Activated CD8-positive, alpha-beta T cell treated with anti-CD3 and anti-CD28 coated beads, Interleukin-2, amount 10 ng/mL, durations not matched to agents 7 days and 5 days (primary cell): ENCODE data around the gene AKT1. TPM values are rescaled to one million over a fixed set of nuclear protein-coding genes. Genes with fewer than 3 reads are reported as not detected.
"Not testable (repeated sequence)": the region's sequence is repeated elsewhere in the genome, so short reads cannot be mapped to it uniquely, and the experiment has no call there.

Experiments
- ATAC-seq: fragments of 150-1000 bp; cut with Tn5 transposase; one replicate; pipeline ENCODE4 v1.10.0; 2021; ENCODE audit warnings: moderate library complexity
- CTCF ChIA-PET: fragments of 350-600 bp; sonication (Branson Sonifier 250); formaldehyde crosslinking; loops from one replicate; lab custom pipeline; 2021; ENCODE audit warnings: antibody characterized with exemption; lab: Charles Lee
- POLR2A ChIA-PET: fragments of 350-600 bp; sonication (Branson Sonifier 250); formaldehyde crosslinking; loops from one replicate; lab custom pipeline; 2021; ENCODE audit warnings: antibody characterized with exemption; lab: Charles Lee
- DNase-seq: peaks from one replicate; pipeline ENCODE4 v3.0.0-alpha.2; 2020
- H3K27ac Mint-ChIP-seq: one replicate; pipeline ENCODE4 v1.8.0; 2021; ENCODE audit warnings: mild to moderate bottlenecking, mixed read lengths
- H3K27me3 Mint-ChIP-seq: one replicate; pipeline ENCODE4 v1.8.0; 2021; ENCODE audit warnings: low read depth, mixed read lengths
- H3K36me3 Mint-ChIP-seq: one replicate; pipeline ENCODE4 v1.8.0; 2021; ENCODE audit warnings: low read depth, mixed read lengths
- H3K4me1 Mint-ChIP-seq: one replicate; pipeline ENCODE4 v1.8.0; 2021; ENCODE audit warnings: low read depth, mixed read lengths
- H3K4me3 Mint-ChIP-seq: one replicate; pipeline ENCODE4 v1.8.0; 2021; ENCODE audit warnings: mild to moderate bottlenecking, mixed read lengths
- H3K9me3 Mint-ChIP-seq: one replicate; pipeline ENCODE4 v1.8.0; 2022; ENCODE audit warnings: mixed read lengths; ENCODE audit not compliant: insufficient read depth
- total RNA-seq, 2 experiments: library from RNA; stranded (reverse); gene quantifications; one replicate each; pipeline ENCODE4 v1.2.3, GENCODE V29; 2021

The AKT1 gene
- total RNA-seq, 2 experiments from 2014 or later = 217 to 222 TPM

GRCh38 chr14:104753528-104754212 lies 41.9 kb downstream of the AKT1 start:
- ChIA-PET POLR2A (interaction anchor here (0.9 to 2.2 kb wide), 4 partner anchors 9 to 76 kb away, joined by 6 to 9 read pairs (median 8); no protein-coding TSS in a partner anchor), CTCF (interaction anchor here (1.0 to 2.4 kb wide), 5 partner anchors 15 to 73 kb away, joined by 3 to 17 read pairs (median 5); no protein-coding TSS in a partner anchor)
- H3K27me3 Mint-ChIP-seq = no peaks in the 10 kb centered on the region
- H3K9me3 Mint-ChIP-seq = no peaks in the 10 kb centered on the region
- peaks cover 45% of the 10 kb centered on the region for H3K36me3 Mint-ChIP-seq
- ATAC-seq (no peak), DNase-seq (no peak)
- H3K4me1 Mint-ChIP-seq = peaks cover 57% of the 10 kb centered on the region
- H3K27ac Mint-ChIP-seq = peak overlapping the region; percentile 95
- peak overlapping the region; percentile 91 for H3K4me3 Mint-ChIP-seq

- Mint-ChIP-seq H3K27me3 (no peaks in the 10 kb centered on the region), H3K9me3 (no peaks in the 10 kb centered on the region), H3K36me3 (peaks cover 43% of the 10 kb centered on the region), H3K4me3 (peak within 1 kb of the TSS; percentile 91), H3K27ac (peak within 1 kb of the TSS; percentile 96), H3K4me1 (peaks cover 54% of the 10 kb centered on the region)
- CTCF ChIA-PET = interaction anchor here (0.9 to 2.4 kb wide), 7 partner anchors 14 to 143 kb away, joined by 3 to 17 read pairs (median 6); no protein-coding TSS in a partner anchor
- POLR2A ChIA-PET = interaction anchor here (0.7 to 2.2 kb wide), 14 partner anchors 10 to 561 kb away, joined by 3 to 9 read pairs (median 5); partner anchors contain the start of genes ADSS1, AKT1, CDCA4 and ZBTB42
- peak; percentile 94 for ATAC-seq
- DNase-seq = peak; percentile 100
These were observed 42.6 kb downstream of the AKT1 start, which contains the start of gene SIVA1 for GRCh38 chr14:104752735-104753527. SIVA1 (plus strand) TSS chr14:104753147; CDS start chr14:104753202, 55 bp downstream.

- H3K4me1 Mint-ChIP-seq = peaks cover 51% of the 10 kb centered on the region
- peak overlapping the region; percentile 91 for H3K4me3 Mint-ChIP-seq
- DNase-seq = no peak
- peak; percentile 6 for ATAC-seq
- H3K36me3 Mint-ChIP-seq = peaks cover 37% of the 10 kb centered on the region
- no peaks in the 10 kb centered on the region for H3K9me3 Mint-ChIP-seq
- CTCF ChIA-PET = interaction anchor here (0.9 to 2.4 kb wide), 6 partner anchors 14 to 143 kb away, joined by 3 to 17 read pairs (median 6); no protein-coding TSS in a partner anchor
- peak overlapping the region; percentile 96 for H3K27ac Mint-ChIP-seq
- POLR2A ChIA-PET = interaction anchor here (0.7 to 2.2 kb wide), 14 partner anchors 11 to 562 kb away, joined by 3 to 9 read pairs (median 4); partner anchors contain the start of genes ADSS1, AKT1, CDCA4 and ZBTB42
- H3K27me3 Mint-ChIP-seq = no peaks in the 10 kb centered on the region
These were observed 43.2 kb downstream of the AKT1 start for GRCh38 chr14:104752423-104752734.

GRCh38 chr14:104751539-104752422 lies 43.8 kb downstream of the AKT1 start:
- Mint-ChIP-seq H3K27ac (peak overlapping the region; percentile 96), H3K9me3 (no peaks in the 10 kb centered on the region), H3K27me3 (no peaks in the 10 kb centered on the region), H3K36me3 (peaks cover 31% of the 10 kb centered on the region), H3K4me1 (peaks cover 46% of the 10 kb centered on the region), H3K4me3 (peak overlapping the region; percentile 91)
- ChIA-PET POLR2A (interaction anchor here (0.7 to 2.2 kb wide), 12 partner anchors 11 to 269 kb away, joined by 3 to 9 read pairs (median 5); partner anchors contain the start of genes ADSS1, AKT1, CDCA4 and ZBTB42), CTCF (interaction anchor here (0.9 to 2.4 kb wide), 8 partner anchors 15 to 144 kb away, joined by 3 to 17 read pairs (median 6); no protein-coding TSS in a partner anchor)
- DNase-seq (no peak), ATAC-seq (no peak)

DNA sequence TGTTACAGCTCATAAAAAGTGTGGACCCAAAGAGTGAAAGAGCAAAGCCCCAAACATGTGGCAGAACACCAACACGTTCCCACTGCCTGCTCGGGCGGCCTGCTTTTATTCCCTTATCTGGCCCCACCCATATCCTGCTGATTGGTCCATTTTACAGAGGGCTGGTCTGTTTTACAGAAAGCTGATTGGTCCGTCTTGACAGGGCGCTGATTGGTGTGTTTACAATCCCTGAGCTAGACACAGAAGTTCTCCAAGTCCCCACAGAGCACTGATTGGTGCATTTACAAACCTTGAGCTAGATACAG lies 44.8 kb downstream of the AKT1 start:
- H3K27me3 Mint-ChIP-seq, H3K9me3 Mint-ChIP-seq, DNase-seq, ATAC-seq: not testable (repeated sequence)
- Mint-ChIP-seq H3K4me1 (peaks cover 46% of the 10 kb centered on the region), H3K27ac (peak overlapping the region; percentile 39), H3K4me3 (peak overlapping the region; percentile 31), H3K36me3 (peaks cover 23% of the 10 kb centered on the region)
- CTCF ChIA-PET = interaction anchor here (1.2 to 1.6 kb wide), 4 partner anchors 18 to 42 kb away, joined by 3 to 10 read pairs (median 6); partner anchors contain the start of gene ADSS1
- POLR2A ChIA-PET = interaction anchor here (0.5 kb wide), 1 partner anchor 1461 kb away, joined by 3 read pairs; no protein-coding TSS in a partner anchor

DNA sequence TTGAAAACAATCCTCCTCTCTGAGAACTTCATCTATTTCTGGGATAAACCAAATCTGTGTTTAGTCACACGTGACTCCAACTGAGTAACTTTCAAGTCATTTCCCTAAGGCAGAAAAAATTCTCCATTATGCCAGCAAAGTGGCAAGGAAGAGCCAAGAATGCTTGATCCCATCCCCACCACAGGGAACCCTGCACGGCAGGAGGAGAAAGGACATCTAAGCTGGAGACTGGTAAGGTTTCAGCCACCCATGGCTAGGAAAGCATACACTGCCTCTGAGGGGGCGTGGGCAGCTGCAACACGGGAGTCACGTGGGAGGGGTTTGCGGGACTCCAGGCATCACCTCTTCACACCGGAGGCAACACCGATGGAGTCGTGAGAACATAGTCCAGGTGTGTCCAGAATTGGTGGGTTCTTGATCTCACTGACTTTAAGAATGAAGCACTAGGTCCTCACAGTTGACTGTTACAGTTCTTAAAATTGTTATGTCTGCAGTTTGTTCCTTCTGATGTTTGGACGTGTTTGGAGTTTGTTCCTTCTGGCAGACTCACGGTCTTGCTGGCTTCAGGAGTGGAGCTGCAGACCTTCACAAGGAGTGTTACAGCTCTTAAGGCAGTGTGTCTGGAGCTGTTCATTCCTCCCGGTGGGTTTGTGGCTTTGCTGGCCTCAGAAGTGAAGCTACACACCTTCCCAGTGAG lies 45.3 kb downstream of the AKT1 start:
- ATAC-seq (no peak), DNase-seq (no peak)
- H3K27ac Mint-ChIP-seq = no peak overlapping the region
- peaks cover 46% of the 10 kb centered on the region for H3K4me1 Mint-ChIP-seq
- no peaks in the 10 kb centered on the region for H3K9me3 Mint-ChIP-seq
- POLR2A ChIA-PET = interaction anchor here (0.5 kb wide), 1 partner anchor 1462 kb away, joined by 3 read pairs; no protein-coding TSS in a partner anchor
- CTCF ChIA-PET = interaction anchor here (1.2 to 1.6 kb wide), 4 partner anchors 18 to 41 kb away, joined by 3 to 10 read pairs (median 6); partner anchors contain the start of gene ADSS1
- no peaks in the 10 kb centered on the region for H3K27me3 Mint-ChIP-seq
- peaks cover 19% of the 10 kb centered on the region for H3K36me3 Mint-ChIP-seq
- no peak overlapping the region for H3K4me3 Mint-ChIP-seq

- ChIA-PET CTCF (interaction anchor here (1.5 kb wide), 1 partner anchor 18 kb away, joined by 6 read pairs; no protein-coding TSS in a partner anchor), POLR2A (no interaction called here)
- no peak overlapping the region for H3K27ac Mint-ChIP-seq
- H3K4me3 Mint-ChIP-seq = no peak overlapping the region
- H3K9me3 Mint-ChIP-seq = no peaks in the 10 kb centered on the region
- H3K27me3 Mint-ChIP-seq = no peaks in the 10 kb centered on the region
- H3K4me1 Mint-ChIP-seq = peaks cover 39% of the 10 kb centered on the region
- ATAC-seq = no peak
- no peak for DNase-seq
- H3K36me3 Mint-ChIP-seq = peaks cover 10% of the 10 kb centered on the region
These were observed 46.4 kb downstream of the AKT1 start for GRCh38 chr14:104749111-104749649.

GRCh38 chr14:104747876-104748275 lies 47.7 kb downstream of the AKT1 start:
- H3K36me3 Mint-ChIP-seq = peaks cover 2% of the 10 kb centered on the region
- no peaks in the 10 kb centered on the region for H3K9me3 Mint-ChIP-seq
- no peak overlapping the region for H3K27ac Mint-ChIP-seq
- H3K27me3 Mint-ChIP-seq = no peaks in the 10 kb centered on the region
- ChIA-PET POLR2A (no interaction called here), CTCF (interaction anchor here (2.3 kb wide), 1 partner anchor 21 kb away, joined by 12 read pairs; no protein-coding TSS in a partner anchor)
- ATAC-seq = no peak
- no peak for DNase-seq
- peaks cover 33% of the 10 kb centered on the region for H3K4me1 Mint-ChIP-seq
- no peak overlapping the region for H3K4me3 Mint-ChIP-seq

DNA sequence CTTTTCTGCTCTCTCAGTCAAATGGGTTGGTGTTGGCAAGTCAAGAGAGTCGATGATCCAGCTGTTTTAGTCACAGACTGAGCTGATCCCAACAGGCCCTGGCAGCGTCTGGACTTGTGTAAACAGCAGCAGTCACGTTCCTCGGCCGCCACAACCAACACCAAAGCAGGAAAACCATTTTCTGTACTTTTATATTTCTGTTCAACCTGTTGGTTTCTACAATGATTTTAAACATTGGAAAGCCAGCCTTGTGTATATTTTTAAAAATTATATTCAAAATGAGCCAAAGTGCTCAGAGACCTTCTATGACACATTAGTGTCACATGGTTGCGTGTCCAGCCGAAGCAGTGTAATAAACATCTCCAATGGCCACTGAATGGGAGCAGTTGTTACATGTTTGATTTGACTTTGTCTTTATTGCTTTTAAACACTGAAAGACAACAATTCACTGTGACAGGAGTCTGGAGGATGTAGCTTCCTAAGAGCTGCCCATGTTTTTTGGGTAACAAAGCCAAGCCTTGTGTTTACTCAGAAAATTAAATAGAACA lies 48.5 kb downstream of the AKT1 start:
- ChIA-PET POLR2A (no interaction called here), CTCF (interaction anchor here (2.3 kb wide), 1 partner anchor 22 kb away, joined by 12 read pairs; no protein-coding TSS in a partner anchor)
- H3K27ac Mint-ChIP-seq = no peak overlapping the region
- H3K4me1 Mint-ChIP-seq = peaks cover 33% of the 10 kb centered on the region
- H3K4me3 Mint-ChIP-seq = no peak overlapping the region
- H3K27me3 Mint-ChIP-seq = no peaks in the 10 kb centered on the region
- H3K36me3 Mint-ChIP-seq = peaks cover 2% of the 10 kb centered on the region
- ATAC-seq (no peak), DNase-seq (no peak)
- no peaks in the 10 kb centered on the region for H3K9me3 Mint-ChIP-seq

GRCh38 chr14:104746071-104746545 lies 49.4 kb downstream of the AKT1 start:
- Mint-ChIP-seq H3K9me3 (no peaks in the 10 kb centered on the region), H3K4me1 (peaks cover 33% of the 10 kb centered on the region), H3K4me3 (no peak overlapping the region), H3K27ac (peak overlapping the region; percentile 79), H3K36me3 (peaks cover 2% of the 10 kb centered on the region), H3K27me3 (no peaks in the 10 kb centered on the region)
- ATAC-seq (peak; percentile 48), DNase-seq (peak; percentile 41)
- ChIA-PET POLR2A (no interaction called here), CTCF (no interaction called here)
